Cerebellar cortex (tissue), 1 donor: ENCODE data around the gene MYL5.
A peak's percentile ranks its signal among the peaks of the same experiment; 100 is the strongest.
"Not testable (repeated sequence)": the region's sequence is repeated elsewhere in the genome, so short reads cannot be mapped to it uniquely, and the experiment has no call there.

Source experiments
- DNase-seq: peaks from one replicate; pipeline ENCODE4 v3.0.0-alpha.2; 2015; ENCODE audit warnings: low spot score

MYL5 gene

GRCh38 chr4:705278-706082 lies 31.1 kb downstream of the MYL5 start, which contains the start of gene PCGF3:
PCGF3 (plus strand) TSS chr4:705832; CDS start chr4:733681, 27,849 bp downstream.
- DNase-seq: peak; percentile 92

- not testable (repeated sequence) for DNase-seq
Observed at GRCh38 chr4:706083-706633, 31.8 kb downstream of the MYL5 start.

GRCh38 chr4:706834-707598 lies 32.7 kb downstream of the MYL5 start:
- DNase-seq: no peak

- no peak for DNase-seq
Observed at GRCh38 chr4:707929-708630, 33.7 kb downstream of the MYL5 start.

- DNase-seq: no peak
Observed at GRCh38 chr4:708631-708933, 34.2 kb downstream of the MYL5 start.

GRCh38 chr4:709348-709747 lies 35.0 kb downstream of the MYL5 start:
- no peak for DNase-seq

GRCh38 chr4:710116-710515 lies 35.8 kb downstream of the MYL5 start:
- DNase-seq: no peak

- DNase-seq: no peak
Observed at GRCh38 chr4:710916-711315, 36.6 kb downstream of the MYL5 start.

GRCh38 chr4:712093-712492 lies 37.8 kb downstream of the MYL5 start:
- DNase-seq: no peak

- DNase-seq: no peak
Observed at GRCh38 chr4:712916-713632, 38.7 kb downstream of the MYL5 start.

GRCh38 chr4:714087-714486 lies 39.7 kb downstream of the MYL5 start:
- no peak for DNase-seq

- DNase-seq: no peak
Observed at GRCh38 chr4:717601-718320, 43.4 kb downstream of the MYL5 start.

GRCh38 chr4:718460-718859 lies 44.1 kb downstream of the MYL5 start:
- DNase-seq: no peak

- peak; percentile 41 for DNase-seq
Observed at GRCh38 chr4:720111-720860, 45.9 kb downstream of the MYL5 start.

- DNase-seq: no peak
Observed at GRCh38 chr4:721261-722168, 47.2 kb downstream of the MYL5 start.

GRCh38 chr4:722169-722725 lies 47.9 kb downstream of the MYL5 start:
- DNase-seq: no peak

GRCh38 chr4:722851-723360 lies 48.6 kb downstream of the MYL5 start:
- no peak for DNase-seq

- DNase-seq: no peak
Observed at GRCh38 chr4:723751-724530, 49.6 kb downstream of the MYL5 start.
